ENCODE data around the gene DLEC1.

DLEC1 gene

DNA sequence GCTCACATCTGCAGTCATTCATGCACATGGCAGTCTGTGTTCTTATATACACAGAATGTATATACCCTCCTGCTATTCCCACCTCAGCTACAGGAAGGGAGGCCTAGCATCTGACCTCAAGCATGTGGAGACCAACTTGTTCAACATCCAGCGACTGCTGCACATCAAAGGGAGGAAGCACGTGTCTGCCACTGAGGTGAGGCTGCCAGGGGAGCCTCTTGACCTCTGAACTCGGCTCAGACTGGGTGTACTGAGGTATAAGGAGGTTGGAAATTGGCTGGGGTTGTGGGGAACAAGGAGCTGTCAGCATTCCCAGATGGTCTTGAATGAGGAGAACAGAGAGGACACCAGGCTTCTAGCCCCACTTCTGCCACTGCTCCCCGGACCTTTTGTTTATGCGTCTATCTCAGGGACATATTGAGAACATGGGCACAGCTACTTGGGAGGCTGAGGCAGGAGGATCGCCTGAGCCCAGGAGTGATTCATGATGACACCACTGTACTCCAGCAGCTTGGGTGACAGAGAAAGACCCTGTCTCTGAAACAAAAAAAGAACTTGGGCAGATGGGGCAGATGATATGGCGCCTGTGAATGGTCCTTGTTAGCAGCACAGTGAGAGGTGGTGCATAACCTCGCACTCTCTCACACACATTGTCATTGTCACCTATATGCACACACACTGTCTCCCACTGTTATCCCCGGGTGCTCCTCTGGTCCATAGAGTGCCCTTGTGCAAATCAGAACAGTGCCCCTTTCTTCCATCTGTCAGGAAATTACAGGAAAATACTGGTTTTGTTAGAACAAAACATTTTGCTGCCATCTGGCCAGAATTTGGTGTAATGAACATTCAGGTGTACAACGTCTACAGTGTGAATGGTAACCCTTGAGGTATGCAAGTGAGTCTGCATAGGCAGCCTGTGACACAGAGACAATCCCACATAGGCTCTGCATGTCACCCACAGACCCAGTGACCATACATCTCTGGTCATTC is 43.1 kb upstream of the DLEC1 start:
- Mint-ChIP-seq H3K36me3 (ENCODE audit: low read depth) (peaks cover 21% of the 10 kb centered on the region), H3K4me1 (peaks cover 53% of the 10 kb centered on the region), H3K27me3 (ENCODE audit: low read depth, poor library complexity) (peaks cover 34% of the 10 kb centered on the region), H3K9me3 (no peaks in the 10 kb centered on the region), H3K4me3 (no peak overlapping the region), H3K27ac (no peak overlapping the region)
- TF ChIP-seq, protein P1, sequence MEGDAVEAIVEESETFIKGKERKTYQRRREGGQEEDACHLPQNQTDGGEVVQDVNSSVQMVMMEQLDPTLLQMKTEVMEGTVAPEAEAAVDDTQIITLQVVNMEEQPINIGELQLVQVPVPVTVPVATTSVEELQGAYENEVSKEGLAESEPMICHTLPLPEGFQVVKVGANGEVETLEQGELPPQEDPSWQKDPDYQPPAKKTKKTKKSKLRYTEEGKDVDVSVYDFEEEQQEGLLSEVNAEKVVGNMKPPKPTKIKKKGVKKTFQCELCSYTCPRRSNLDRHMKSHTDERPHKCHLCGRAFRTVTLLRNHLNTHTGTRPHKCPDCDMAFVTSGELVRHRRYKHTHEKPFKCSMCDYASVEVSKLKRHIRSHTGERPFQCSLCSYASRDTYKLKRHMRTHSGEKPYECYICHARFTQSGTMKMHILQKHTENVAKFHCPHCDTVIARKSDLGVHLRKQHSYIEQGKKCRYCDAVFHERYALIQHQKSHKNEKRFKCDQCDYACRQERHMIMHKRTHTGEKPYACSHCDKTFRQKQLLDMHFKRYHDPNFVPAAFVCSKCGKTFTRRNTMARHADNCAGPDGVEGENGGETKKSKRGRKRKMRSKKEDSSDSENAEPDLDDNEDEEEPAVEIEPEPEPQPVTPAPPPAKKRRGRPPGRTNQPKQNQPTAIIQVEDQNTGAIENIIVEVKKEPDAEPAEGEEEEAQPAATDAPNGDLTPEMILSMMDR (IDR thresholded peaks at IDR 0.05): no peak
- no peak for DNase-seq

DNA sequence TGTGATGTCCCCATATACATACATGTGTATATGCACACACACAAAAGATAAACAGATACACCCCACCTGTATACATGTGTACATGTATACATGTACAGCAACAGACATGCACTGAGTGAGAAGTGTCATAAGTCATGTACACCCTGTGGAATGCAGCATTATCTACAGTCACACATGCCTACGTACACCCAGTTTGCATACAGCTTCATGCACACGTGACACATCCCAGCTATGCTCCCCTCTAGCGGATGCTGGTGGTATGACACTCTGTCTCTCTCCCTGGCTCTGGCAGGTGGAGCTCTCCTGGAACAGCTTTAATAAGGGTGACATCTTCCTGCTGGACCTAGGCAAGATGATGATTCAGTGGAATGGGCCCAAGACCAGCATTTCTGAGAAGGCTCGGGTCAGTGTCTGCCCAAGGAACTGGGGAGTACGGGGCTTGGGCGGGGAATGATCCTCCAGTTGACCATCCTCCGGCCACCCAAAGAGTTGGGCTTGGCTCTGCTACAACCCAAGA is 42.2 kb upstream of the DLEC1 start:
- Mint-ChIP-seq H3K27ac (no peak overlapping the region), H3K4me1 (peaks cover 53% of the 10 kb centered on the region), H3K4me3 (no peak overlapping the region), H3K9me3 (no peaks in the 10 kb centered on the region), H3K27me3 (ENCODE audit: low read depth, poor library complexity) (peaks cover 25% of the 10 kb centered on the region), H3K36me3 (ENCODE audit: low read depth) (peaks cover 21% of the 10 kb centered on the region)
- DNase-seq: peak; percentile 87
- TF ChIP-seq, protein P1 (IDR thresholded peaks at IDR 0.05): peak; percentile 93

DNA sequence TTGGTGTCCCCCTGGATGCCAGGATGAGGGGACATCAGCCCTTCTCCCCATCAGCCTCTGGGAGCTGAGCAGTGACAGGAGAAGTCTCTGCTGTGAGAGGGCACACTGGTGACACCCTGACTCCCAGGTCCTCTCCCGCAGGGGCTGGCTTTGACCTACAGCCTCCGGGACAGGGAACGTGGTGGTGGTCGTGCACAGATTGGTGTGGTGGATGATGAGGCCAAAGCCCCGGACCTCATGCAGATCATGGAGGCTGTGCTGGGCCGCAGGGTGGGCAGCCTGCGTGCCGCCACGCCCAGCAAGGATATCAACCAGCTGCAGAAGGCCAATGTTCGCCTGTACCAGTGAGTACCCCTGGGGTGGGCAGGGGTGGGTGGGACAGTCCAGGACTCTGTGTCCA is 41.7 kb upstream of the DLEC1 start:
- Mint-ChIP-seq H3K27ac (no peak overlapping the region), H3K27me3 (ENCODE audit: low read depth, poor library complexity) (peaks cover 20% of the 10 kb centered on the region), H3K36me3 (ENCODE audit: low read depth) (peaks cover 21% of the 10 kb centered on the region), H3K9me3 (no peaks in the 10 kb centered on the region), H3K4me3 (no peak overlapping the region), H3K4me1 (peaks cover 49% of the 10 kb centered on the region)
- DNase-seq: no peak
- TF ChIP-seq, protein P1 (IDR thresholded peaks at IDR 0.05): no peak

DNA sequence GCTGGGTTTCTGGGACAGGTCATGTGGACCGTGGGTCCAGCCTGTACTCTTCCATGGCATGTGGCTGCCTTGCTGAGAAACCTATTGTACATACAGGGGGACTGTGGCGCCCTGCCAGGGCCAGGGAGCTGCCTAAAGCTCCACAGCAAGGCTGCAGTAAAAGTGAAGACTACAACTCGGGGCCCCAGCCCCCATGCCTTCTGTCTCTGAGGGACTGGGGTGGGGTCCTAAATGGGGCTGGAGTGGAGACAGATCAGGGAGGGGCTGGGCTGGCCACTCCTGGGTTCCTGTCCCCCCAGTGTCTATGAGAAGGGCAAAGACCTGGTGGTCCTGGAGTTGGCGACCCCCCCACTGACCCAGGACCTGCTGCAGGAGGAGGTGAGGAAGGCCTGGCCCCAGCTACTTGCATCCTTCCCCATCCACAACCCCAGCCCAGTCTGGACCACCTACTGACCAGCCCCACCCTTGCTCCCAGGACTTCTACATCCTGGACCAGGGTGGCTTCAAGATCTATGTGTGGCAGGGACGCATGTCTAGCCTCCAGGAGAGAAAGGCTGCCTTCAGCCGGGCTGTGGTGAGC is 41.1 kb upstream of the DLEC1 start:
- Mint-ChIP-seq H3K27me3 (ENCODE audit: low read depth, poor library complexity) (peaks cover 15% of the 10 kb centered on the region), H3K4me1 (peaks cover 48% of the 10 kb centered on the region), H3K9me3 (no peaks in the 10 kb centered on the region), H3K36me3 (ENCODE audit: low read depth) (peaks cover 21% of the 10 kb centered on the region), H3K27ac (no peak overlapping the region), H3K4me3 (peak overlapping the region; percentile 71)
- TF ChIP-seq, protein P1 (IDR thresholded peaks at IDR 0.05): no peak
- DNase-seq: no peak

DNA sequence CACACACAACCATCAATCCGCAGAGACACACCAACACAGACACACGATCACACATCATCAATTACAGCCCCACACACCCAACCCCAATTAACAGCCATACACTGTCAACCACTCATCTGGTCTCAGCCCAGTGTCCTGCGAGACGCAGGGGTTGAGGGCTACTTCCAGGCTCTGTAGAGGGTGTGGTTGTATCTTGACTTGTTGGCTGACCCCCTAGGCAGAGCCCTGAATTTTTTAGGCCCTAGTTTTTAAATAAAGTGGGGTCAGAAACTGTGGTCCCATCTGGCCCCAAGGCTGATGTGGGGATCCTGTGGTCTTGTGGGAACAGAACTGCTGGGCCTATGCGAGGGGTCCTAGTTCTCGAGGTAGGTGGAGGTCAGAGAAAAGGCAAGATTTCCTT is 39.2 kb upstream of the DLEC1 start:
- TF ChIP-seq, protein P1 (IDR thresholded peaks at IDR 0.05): no peak
- Mint-ChIP-seq H3K27ac (no peak overlapping the region), H3K9me3 (no peaks in the 10 kb centered on the region), H3K36me3 (ENCODE audit: low read depth) (peaks cover 25% of the 10 kb centered on the region), H3K4me1 (peaks cover 47% of the 10 kb centered on the region), H3K27me3 (ENCODE audit: low read depth, poor library complexity) (peaks cover 8% of the 10 kb centered on the region), H3K4me3 (peak overlapping the region; percentile 9)
- no peak for DNase-seq

Measured in nephron progenitor cell (in vitro differentiated cells).